Activated CD4-positive, alpha-beta T cell treated with anti-CD3 and anti-CD28 coated beads, Interleukin-2, amount 10 ng/mL, durations not matched to agents 24 days and 14 days (primary cell): ENCODE measurements around the gene ATP2A2. TPM values are rescaled to one million over a fixed set of nuclear protein-coding genes. Genes with fewer than 3 reads are reported as not detected.
"Not testable (repeated sequence)": the region's sequence is repeated elsewhere in the genome, so short reads cannot be mapped to it uniquely, and the experiment has no call there.

Experiments
- DNase-seq: peaks from one replicate; pipeline ENCODE4 v3.0.0; 2022
- H3K27ac Mint-ChIP-seq: one replicate; pipeline ENCODE4 v1.8.0; 2022; ENCODE audit warnings: mild to moderate bottlenecking, mixed read lengths
- H3K27me3 Mint-ChIP-seq: one replicate; pipeline ENCODE4 v1.8.0; 2022; ENCODE audit warnings: mixed read lengths
- H3K36me3 Mint-ChIP-seq: one replicate; pipeline ENCODE4 v1.8.0; 2022; ENCODE audit warnings: low read depth, mild to moderate bottlenecking, mixed read lengths
- H3K4me1 Mint-ChIP-seq: one replicate; pipeline ENCODE4 v1.8.0; 2021; ENCODE audit warnings: mixed read lengths
- H3K4me3 Mint-ChIP-seq: one replicate; pipeline ENCODE4 v1.8.0; 2022; ENCODE audit warnings: mild to moderate bottlenecking, moderate library complexity, mixed read lengths
- H3K9me3 Mint-ChIP-seq: one replicate; pipeline ENCODE4 v1.8.0; 2021; ENCODE audit warnings: mixed read lengths
- intact Hi-C: fragments of 100-400 bp; cut with micrococcal nuclease; formaldehyde crosslinking; loops from one replicate; pipeline ENCODE4 v1.15.1; 2023
- total RNA-seq: library from RNA; stranded (reverse); gene quantifications from 2 replicates; pipeline ENCODE4 v1.2.3, GENCODE V29; 2022

Gene ATP2A2
- total RNA-seq, 1 donor from 2014 or later = 222 TPM

DNA sequence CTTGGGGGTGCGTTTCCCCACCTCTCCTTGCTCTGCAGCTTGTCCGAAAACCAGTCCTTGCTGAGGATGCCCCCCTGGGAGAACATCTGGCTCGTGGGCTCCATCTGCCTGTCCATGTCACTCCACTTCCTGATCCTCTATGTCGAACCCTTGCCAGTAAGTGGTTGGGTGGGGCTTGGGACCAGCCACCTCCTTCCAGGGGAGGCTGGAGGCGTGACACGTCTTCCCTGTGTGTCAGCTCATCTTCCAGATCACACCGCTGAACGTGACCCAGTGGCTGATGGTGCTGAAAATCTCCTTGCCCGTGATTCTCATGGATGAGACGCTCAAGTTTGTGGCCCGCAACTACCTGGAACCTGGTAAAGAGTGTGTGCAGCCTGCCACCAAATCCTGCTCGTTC lies 64.9 kb downstream of the ATP2A2 start:
- Mint-ChIP-seq H3K4me1 (peaks cover 29% of the 10 kb centered on the region), H3K36me3 (peaks cover 67% of the 10 kb centered on the region), H3K4me3 (no peak overlapping the region), H3K27ac (no peak overlapping the region), H3K9me3 (no peaks in the 10 kb centered on the region), H3K27me3 (no peaks in the 10 kb centered on the region)
- intact Hi-C loops = no loop called here
- DNase-seq = no peak

DNA sequence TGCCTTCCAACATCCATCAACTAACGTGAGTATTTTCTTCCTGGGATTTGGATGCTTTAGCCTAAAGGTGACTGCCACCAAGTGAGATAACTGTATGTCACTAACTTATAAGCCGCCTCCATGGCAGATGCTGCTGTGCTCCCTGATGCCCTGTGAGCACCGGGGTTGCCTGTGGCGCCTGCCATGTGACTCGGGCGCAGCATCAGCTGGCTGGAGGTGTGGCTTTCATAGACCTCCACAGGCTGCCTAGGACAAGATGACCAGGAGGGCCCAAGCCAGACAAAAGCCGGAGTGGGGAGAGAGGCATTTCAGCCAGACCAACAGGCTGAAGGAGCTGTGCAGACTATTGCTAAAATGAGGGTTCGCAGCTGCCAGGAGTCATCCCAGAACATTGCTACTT lies 66.7 kb downstream of the ATP2A2 start:
- Mint-ChIP-seq H3K27ac (peak overlapping the region; percentile 41), H3K4me1 (peaks cover 29% of the 10 kb centered on the region), H3K27me3 (no peaks in the 10 kb centered on the region), H3K36me3 (peaks cover 53% of the 10 kb centered on the region), H3K9me3 (no peaks in the 10 kb centered on the region), H3K4me3 (no peak overlapping the region)
- intact Hi-C loops = no loop called here
- no peak for DNase-seq

GRCh38 chr12:110348431-110349059 lies 67.5 kb downstream of the ATP2A2 start:
- peaks cover 46% of the 10 kb centered on the region for H3K36me3 Mint-ChIP-seq
- peak overlapping the region; percentile 40 for H3K4me3 Mint-ChIP-seq
- intact Hi-C loops = no loop called here
- no peaks in the 10 kb centered on the region for H3K9me3 Mint-ChIP-seq
- DNase-seq = no peak
- H3K27ac Mint-ChIP-seq = peak overlapping the region; percentile 90
- H3K4me1 Mint-ChIP-seq = peaks cover 32% of the 10 kb centered on the region
- H3K27me3 Mint-ChIP-seq = no peaks in the 10 kb centered on the region

DNA sequence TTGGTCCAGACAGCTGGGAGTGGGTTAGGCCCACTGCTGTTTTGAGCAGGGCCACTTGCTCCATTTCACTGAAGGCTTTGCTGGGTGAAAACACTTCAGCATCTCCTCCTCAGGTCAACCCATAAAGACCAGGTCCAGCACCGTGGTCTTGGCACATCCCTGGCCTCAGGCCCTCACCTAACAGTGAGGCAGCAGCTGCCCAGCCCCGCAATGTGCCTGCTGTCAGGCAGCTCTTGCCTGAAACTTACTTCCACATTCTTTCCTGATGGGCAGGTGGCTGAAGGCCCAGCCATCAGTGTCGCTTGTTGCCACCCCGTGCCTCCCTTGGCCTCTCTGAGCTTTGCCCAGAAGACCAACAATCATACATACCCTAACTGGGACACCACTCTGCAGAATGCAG lies 68.0 kb downstream of the ATP2A2 start:
- intact Hi-C loops = no loop called here

GRCh38 chr12:110349514-110350151 lies 68.6 kb downstream of the ATP2A2 start:
- H3K27me3 Mint-ChIP-seq = no peaks in the 10 kb centered on the region
- peaks cover 40% of the 10 kb centered on the region for H3K4me1 Mint-ChIP-seq
- no peaks in the 10 kb centered on the region for H3K9me3 Mint-ChIP-seq
- DNase-seq = peak; percentile 85
- H3K27ac Mint-ChIP-seq = peak overlapping the region; percentile 90
- H3K36me3 Mint-ChIP-seq = peaks cover 36% of the 10 kb centered on the region
- intact Hi-C loops = no loop called here
- peak overlapping the region; percentile 65 for H3K4me3 Mint-ChIP-seq

More for the DNA sequence above, 68.0 kb downstream of the ATP2A2 start:
- DNase-seq = no peak
- Mint-ChIP-seq H3K4me3 (peak overlapping the region; percentile 65), H3K36me3 (peaks cover 40% of the 10 kb centered on the region), H3K27me3 (no peaks in the 10 kb centered on the region), H3K4me1 (peaks cover 36% of the 10 kb centered on the region), H3K9me3 (no peaks in the 10 kb centered on the region), H3K27ac (peak overlapping the region; percentile 90)

DNA sequence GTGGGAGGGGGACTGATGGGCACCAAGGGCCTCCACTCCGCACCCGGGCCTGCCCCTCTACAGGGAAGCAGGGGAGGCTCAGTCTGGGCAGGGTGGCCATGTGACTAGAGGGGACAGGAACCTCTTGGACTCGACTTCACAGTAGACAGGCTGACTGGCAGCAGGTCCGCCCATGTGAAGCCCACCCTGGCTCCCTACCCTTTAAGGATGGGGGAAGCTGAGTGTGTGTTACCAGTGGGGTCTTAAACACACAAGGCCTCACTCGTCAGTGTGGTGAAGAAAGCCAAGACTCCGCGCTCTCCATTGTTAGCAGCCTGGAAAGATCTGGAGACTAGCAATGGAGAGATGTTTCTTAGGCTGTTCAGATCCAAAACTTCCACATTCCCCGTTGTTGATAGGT lies 70.1 kb downstream of the ATP2A2 start:
- Mint-ChIP-seq H3K9me3 (no peaks in the 10 kb centered on the region), H3K4me1 (peaks cover 45% of the 10 kb centered on the region), H3K27me3 (no peaks in the 10 kb centered on the region), H3K27ac (no peak overlapping the region), H3K4me3 (no peak overlapping the region), H3K36me3 (peaks cover 26% of the 10 kb centered on the region)
- no peak for DNase-seq
- intact Hi-C loops = no loop called here

DNA sequence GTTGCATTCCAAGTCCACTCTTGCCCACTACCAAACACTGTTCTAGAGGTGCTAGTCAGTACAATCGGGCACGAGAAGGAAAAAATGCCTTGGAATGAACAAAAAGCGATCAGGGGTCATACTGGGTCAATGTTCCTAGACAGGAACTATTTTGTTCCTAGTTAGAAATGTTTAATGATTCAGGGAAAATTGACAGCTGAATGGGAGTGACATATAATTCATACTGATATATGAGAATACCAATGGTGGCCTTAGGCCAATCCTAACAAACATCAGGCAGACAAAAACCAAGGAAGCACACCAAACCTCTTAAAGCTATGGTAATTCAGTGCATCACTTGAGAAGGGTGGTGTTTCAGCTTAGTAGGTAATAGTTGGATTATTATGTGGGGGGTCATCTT lies 71.4 kb downstream of the ATP2A2 start:
- Mint-ChIP-seq H3K27ac (no peak overlapping the region), H3K9me3 (no peaks in the 10 kb centered on the region), H3K4me1 (peaks cover 43% of the 10 kb centered on the region), H3K27me3 (no peaks in the 10 kb centered on the region), H3K4me3 (no peak overlapping the region), H3K36me3 (peaks cover 15% of the 10 kb centered on the region)
- intact Hi-C loops = no loop called here
- DNase-seq = no peak

DNA sequence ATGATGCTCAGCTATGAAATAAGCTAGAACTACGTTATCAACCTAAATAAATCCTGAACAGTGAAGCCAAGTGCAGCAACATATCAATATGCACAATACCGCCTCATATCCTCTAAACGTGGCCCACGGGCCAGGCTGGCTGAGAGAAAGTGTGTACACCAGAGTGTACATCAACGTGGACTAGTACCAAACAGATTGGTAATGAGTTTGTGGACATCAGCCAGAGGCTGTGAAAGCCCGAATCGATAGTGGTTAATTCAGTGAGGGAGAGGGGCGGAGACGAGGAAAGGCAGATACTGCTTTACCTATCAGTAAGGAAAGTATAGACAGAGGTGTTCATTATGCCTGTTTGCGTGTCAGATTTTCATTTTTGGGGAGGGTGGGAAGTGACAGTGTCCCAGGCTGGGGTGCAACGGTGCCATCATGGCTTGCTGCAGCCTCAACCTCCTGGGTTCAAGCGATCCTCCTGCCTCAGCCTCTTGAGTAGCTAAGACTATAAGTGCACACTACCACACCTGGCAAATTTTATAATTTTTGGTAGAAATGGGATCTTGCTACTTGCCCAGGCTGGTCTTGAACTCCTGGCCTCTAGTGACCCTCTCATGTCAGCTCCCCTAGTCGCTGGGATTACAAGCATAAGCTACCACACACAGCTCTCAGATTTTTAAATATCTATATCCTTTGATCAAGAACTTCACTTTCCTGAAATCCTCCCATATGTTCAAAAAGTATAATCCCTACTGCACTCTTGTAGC lies 72.3 kb downstream of the ATP2A2 start:
- no peak overlapping the region for H3K4me3 Mint-ChIP-seq
- DNase-seq = no peak
- H3K36me3 Mint-ChIP-seq = peaks cover 7% of the 10 kb centered on the region
- H3K27ac Mint-ChIP-seq = no peak overlapping the region
- H3K27me3 Mint-ChIP-seq = no peaks in the 10 kb centered on the region
- no peaks in the 10 kb centered on the region for H3K9me3 Mint-ChIP-seq
- peaks cover 36% of the 10 kb centered on the region for H3K4me1 Mint-ChIP-seq
- intact Hi-C loops = no loop called here

DNA sequence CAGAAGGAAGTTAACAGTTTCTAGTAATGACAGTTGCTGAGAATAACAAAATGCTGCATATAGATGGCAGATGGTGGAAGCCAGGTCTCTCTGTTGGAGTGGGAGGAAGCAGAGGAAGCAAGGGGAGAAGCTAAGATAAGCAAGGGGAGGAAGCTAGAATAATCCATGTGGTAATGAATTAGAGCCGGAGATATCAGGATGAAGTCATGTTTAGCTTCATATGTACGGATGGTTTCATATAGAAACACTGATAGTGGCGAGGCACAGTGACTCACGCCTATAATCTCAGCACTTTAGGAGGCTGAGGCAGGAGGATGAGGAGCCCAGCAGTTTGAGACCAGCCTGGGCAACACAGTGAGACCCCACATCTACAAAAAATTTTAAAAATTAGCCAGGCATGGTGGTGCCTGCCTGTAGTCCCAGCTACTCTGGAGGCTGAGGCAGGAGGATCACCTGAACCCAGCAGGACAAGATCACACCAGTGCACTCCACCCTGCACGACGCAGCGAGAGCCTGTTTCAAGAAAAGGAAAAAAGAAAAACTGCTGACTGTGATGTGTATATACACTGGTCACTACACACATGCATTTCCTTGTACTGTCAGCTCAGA lies 73.2 kb downstream of the ATP2A2 start:
- DNase-seq = no peak
- H3K27me3 Mint-ChIP-seq = no peaks in the 10 kb centered on the region
- H3K9me3 Mint-ChIP-seq = no peaks in the 10 kb centered on the region
- H3K4me3 Mint-ChIP-seq = no peak overlapping the region
- H3K27ac Mint-ChIP-seq = no peak overlapping the region
- peaks cover 28% of the 10 kb centered on the region for H3K4me1 Mint-ChIP-seq
- intact Hi-C loops = no loop called here
- peaks cover 5% of the 10 kb centered on the region for H3K36me3 Mint-ChIP-seq

- peak; percentile 76 for DNase-seq
- peaks cover 2% of the 10 kb centered on the region for H3K36me3 Mint-ChIP-seq
- H3K27me3 Mint-ChIP-seq = no peaks in the 10 kb centered on the region
- intact Hi-C loops = loop anchor here (1.0 kb wide), 1 partner anchor 76 kb away; no protein-coding TSS in a partner anchor
- H3K9me3 Mint-ChIP-seq = no peaks in the 10 kb centered on the region
- H3K27ac Mint-ChIP-seq = no peak overlapping the region
- H3K4me1 Mint-ChIP-seq = peaks cover 20% of the 10 kb centered on the region
- no peak overlapping the region for H3K4me3 Mint-ChIP-seq
Measured at GRCh38 chr12:110355073-110355472, 74.0 kb downstream of the ATP2A2 start.

DNA sequence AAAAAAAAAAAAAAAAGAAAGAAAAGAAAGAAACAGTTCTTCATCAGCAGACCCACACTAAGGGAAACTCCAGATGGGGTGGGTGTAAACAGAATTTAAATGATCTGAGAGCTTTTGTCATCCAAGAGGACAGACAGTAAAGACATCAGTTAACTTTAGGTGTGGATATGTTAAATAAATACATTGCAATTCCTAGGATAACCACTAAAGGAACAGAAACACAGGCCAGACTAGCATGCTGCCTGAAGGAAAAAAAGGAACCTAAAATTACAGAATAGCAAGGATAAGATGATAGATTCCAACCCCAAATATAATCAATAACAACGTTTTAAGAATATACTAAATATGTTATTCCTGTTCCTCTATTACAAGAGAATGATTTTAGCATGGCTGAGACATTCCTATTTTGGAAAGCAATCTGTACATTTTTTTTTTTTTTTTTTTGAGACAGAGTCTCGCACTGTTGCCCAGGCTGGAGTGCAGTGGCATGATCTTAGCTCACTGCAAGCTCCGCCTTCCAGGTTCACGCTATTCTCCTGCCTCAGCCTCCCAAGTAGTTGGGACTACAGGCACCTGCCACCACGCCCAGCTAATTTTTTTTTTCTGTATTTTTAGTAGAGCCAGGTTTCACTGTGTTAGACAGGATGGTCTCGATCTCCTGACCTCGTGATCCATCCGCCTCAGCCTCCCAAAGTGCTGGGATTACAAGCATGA lies 77.5 kb downstream of the ATP2A2 start:
- intact Hi-C loops = not testable (repeated sequence)

DNA sequence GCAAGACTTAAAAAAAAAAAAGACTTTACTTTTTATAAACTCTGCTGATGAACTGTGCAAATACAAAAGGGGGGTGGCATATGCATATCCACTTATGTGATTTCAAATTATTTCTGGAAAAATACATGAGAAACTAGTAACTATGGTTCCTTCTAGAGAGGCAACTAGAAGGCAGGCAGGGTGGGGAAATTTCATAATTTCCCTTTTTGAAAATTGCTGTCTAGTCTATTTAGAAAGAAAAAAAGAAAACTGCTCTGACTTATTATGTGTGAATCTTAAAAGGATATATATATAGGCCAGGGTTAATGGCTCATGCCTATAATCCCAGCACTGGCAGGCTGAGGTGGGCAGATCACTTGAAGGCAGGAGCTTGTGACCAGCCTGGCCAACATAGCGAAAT lies 80.2 kb downstream of the ATP2A2 start:
- DNase-seq = no peak
- H3K36me3 Mint-ChIP-seq = no peaks in the 10 kb centered on the region
- intact Hi-C loops = no loop called here
- H3K4me3 Mint-ChIP-seq = no peak overlapping the region
- H3K4me1 Mint-ChIP-seq = no peaks in the 10 kb centered on the region
- H3K9me3 Mint-ChIP-seq = no peaks in the 10 kb centered on the region
- H3K27me3 Mint-ChIP-seq = no peaks in the 10 kb centered on the region
- H3K27ac Mint-ChIP-seq = no peak overlapping the region

More for the DNA sequence above, 77.5 kb downstream of the ATP2A2 start:
- peaks cover 15% of the 10 kb centered on the region for H3K4me1 Mint-ChIP-seq
- H3K4me3 Mint-ChIP-seq, H3K9me3 Mint-ChIP-seq, H3K36me3 Mint-ChIP-seq, DNase-seq, H3K27me3 Mint-ChIP-seq, H3K27ac Mint-ChIP-seq: not testable (repeated sequence)

DNA sequence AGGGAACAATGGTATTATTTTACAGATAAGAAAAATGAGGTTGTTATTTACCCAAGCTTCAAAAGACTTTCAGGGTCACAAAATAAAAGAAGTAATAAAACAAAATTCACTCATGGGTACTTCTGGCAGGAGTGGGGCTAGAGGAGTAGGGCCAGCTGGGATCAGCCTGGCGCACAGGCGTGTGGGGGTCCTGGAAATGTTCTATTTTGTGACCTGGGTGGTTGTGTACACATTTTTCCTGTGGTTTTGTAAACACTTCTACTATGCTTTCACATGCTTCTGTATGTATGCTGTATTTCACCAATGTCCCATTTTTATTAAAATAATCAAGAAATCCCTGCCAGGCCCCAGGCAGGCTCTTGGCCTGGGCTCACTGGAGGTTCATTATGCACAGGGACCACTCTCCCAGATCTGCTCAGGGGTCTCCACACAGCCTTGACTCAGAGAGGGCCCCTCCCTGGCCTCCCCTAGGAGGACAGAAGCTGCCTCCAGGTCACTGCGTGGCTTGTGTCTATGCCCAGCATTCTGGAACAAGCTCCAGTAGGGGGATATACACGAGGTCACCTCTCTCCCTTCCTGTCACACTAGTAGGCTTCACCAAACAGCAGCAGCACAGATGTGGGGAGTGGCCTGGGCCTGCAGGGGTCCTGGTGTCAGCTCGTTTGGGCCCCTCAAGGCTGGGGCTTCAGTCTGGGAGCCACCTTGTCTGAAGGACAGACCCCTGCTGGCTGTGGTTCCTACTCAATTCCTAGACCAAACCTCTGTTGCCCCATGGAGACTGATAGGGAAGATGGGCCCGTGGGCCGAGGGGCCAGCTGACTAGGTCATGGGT lies 84.7 kb downstream of the ATP2A2 start:
- H3K9me3 Mint-ChIP-seq = no peaks in the 10 kb centered on the region
- H3K27ac Mint-ChIP-seq = no peak overlapping the region
- no peak for DNase-seq
- intact Hi-C loops = no loop called here
- H3K4me3 Mint-ChIP-seq = no peak overlapping the region
- no peaks in the 10 kb centered on the region for H3K27me3 Mint-ChIP-seq
- H3K36me3 Mint-ChIP-seq = peaks cover 2% of the 10 kb centered on the region
- H3K4me1 Mint-ChIP-seq = no peaks in the 10 kb centered on the region
